CD4-positive, alpha-beta memory T cell (primary cell): Measurements from ENCODE around the gene WDR86. TPM values are rescaled to one million over a fixed set of nuclear protein-coding genes. Genes with fewer than 3 reads are reported as not detected.

ENCODE experiments used
- CTCF ChIA-PET: fragments of 350-600 bp; sonication (Branson Sonifier 250); formaldehyde crosslinking; loops from one replicate; lab custom pipeline; 2021; ENCODE audit warnings: inconsistent platforms; ENCODE audit not compliant: partially characterized antibody; lab: Charles Lee
- POLR2A ChIA-PET: fragments of 350-600 bp; sonication (Branson Sonifier 250); formaldehyde crosslinking; loops from one replicate; lab custom pipeline; 2021; ENCODE audit not compliant: partially characterized antibody; lab: Charles Lee
- DNase-seq, 5 donors: peaks; one replicate each; pipeline versions ENCODE4 v3.0.0 to v3.0.0-alpha.2; 2020 to 2022; ENCODE audit warnings: mixed read lengths in 1 of 5
- H3K27ac ChIP-seq: one replicate; pipeline ENCODE4 v1.7.0; 2013; ENCODE audit warnings: low read depth, low read length
- H3K27me3 ChIP-seq: 2 replicates; pipeline ENCODE4 v1.7.0; 2013; ENCODE audit warnings: mild to moderate bottlenecking, low read length, moderate library complexity; ENCODE audit not compliant: insufficient read depth
- H3K36me3 ChIP-seq: 2 replicates; pipeline ENCODE4 v1.7.0; 2013; ENCODE audit warnings: mild to moderate bottlenecking, low read length, moderate library complexity; ENCODE audit not compliant: insufficient read depth
- H3K4me1 ChIP-seq: 2 replicates; pipeline ENCODE4 v1.7.0; 2013; ENCODE audit warnings: mild to moderate bottlenecking, low read length, moderate library complexity; ENCODE audit not compliant: insufficient read depth
- H3K4me3 ChIP-seq, 2 donors: one replicate each; pipeline ENCODE4 v1.7.0; 2013; ENCODE audit warnings: low read length in 2 of 2, mild to moderate bottlenecking in 1 of 2
- H3K9me3 ChIP-seq, 2 donors: one replicate each; pipeline ENCODE4 v1.7.0; 2013; ENCODE audit warnings: low read length in 2 of 2, control low read depth in 1 of 2; ENCODE audit not compliant: control insufficient read depth in 1 of 2
- H3K27ac Mint-ChIP-seq, 7 donors: one replicate each; pipeline ENCODE4 v1.8.0; 2020 to 2021; ENCODE audit warnings: mixed read lengths in 7 of 7, mild to moderate bottlenecking in 6 of 7, inconsistent platforms in 3 of 7, moderate library complexity in 3 of 7
- H3K27me3 Mint-ChIP-seq, 2 donors: one replicate each; pipeline ENCODE4 v1.8.0; 2020 to 2021; ENCODE audit warnings: mixed read lengths in 2 of 2
- H3K36me3 Mint-ChIP-seq, 2 donors: one replicate each; pipeline ENCODE4 v1.8.0; 2020 to 2021; ENCODE audit warnings: mixed read lengths in 2 of 2, inconsistent platforms in 1 of 2, mild to moderate bottlenecking in 1 of 2
- H3K4me1 Mint-ChIP-seq, 4 donors: one replicate each; pipeline ENCODE4 v1.8.0; 2020 to 2021; ENCODE audit warnings: mixed read lengths in 4 of 4, mild to moderate bottlenecking in 1 of 4
- H3K4me3 Mint-ChIP-seq, 8 donors: one replicate each; pipeline ENCODE4 v1.8.0; 2020 to 2021; ENCODE audit warnings: mixed read lengths in 8 of 8, mild to moderate bottlenecking in 7 of 8, moderate library complexity in 6 of 8, inconsistent platforms in 3 of 8
- H3K9me3 Mint-ChIP-seq, 8 donors: one replicate each; pipeline ENCODE4 v1.8.0; 2020 to 2021; ENCODE audit warnings: mixed read lengths in 8 of 8, mild to moderate bottlenecking in 5 of 8, inconsistent platforms in 3 of 8, moderate library complexity in 1 of 8
- intact Hi-C: fragments of 100-400 bp; cut with micrococcal nuclease; formaldehyde crosslinking; loops from one replicate; pipeline ENCODE4 v1.15.1; 2023
- polyA plus RNA-seq, 2 donors: library from polyadenylated mRNA; unstranded; fragments of 300-500 nt; fragmentation: Illumina TruSeq; gene quantifications; one replicate each; pipeline ENCODE4 v1.2.3, GENCODE V29; 2021
- total RNA-seq, 2 experiments: library from RNA; stranded (reverse); gene quantifications; one replicate each; pipeline ENCODE4 v1.2.3, GENCODE V29; 2021

The WDR86 gene
- total and polyA plus RNA-seq, 4 experiments from 2014 or later: 7.0 to 14.4 (median 9.0) TPM

GRCh38 chr7:151440799-151441445, 31.1 kb upstream of the WDR86 start:
- Mint-ChIP-seq H3K4me1 (peaks cover 13 to 47% (median 23%) of the 10 kb centered on the region in 4 donors), H3K27ac (peak overlapping the region in 6 of 7 donors; percentile 42 to 93 (median 76)), H3K9me3 (no peaks in the 10 kb centered on the region), H3K36me3 (no peaks in the 10 kb centered on the region), H3K27me3 (no peaks in the 10 kb centered on the region), H3K4me3 (peak overlapping the region in 6 of 8 donors; percentile 59 to 76 (median 68))
- H3K36me3 ChIP-seq: no peaks in the 10 kb centered on the region
- DNase-seq: no peak
- CTCF ChIA-PET: interaction anchor here (1.0 to 15.3 kb wide), 4 partner anchors 8 to 125 kb away, joined by 3 to 398 read pairs (median 4); partner anchors contain the start of gene WDR86
- intact Hi-C loops: no loop called here
- no peaks in the 10 kb centered on the region for H3K27me3 ChIP-seq
- H3K4me3 ChIP-seq: no peak overlapping the region
- POLR2A ChIA-PET: interaction anchor here (0.8 to 4.3 kb wide), 12 partner anchors 8 to 102 kb away, joined by 3 to 22 read pairs (median 3); partner anchors contain the start of genes NUB1 and WDR86
- H3K9me3 ChIP-seq: no peaks in the 10 kb centered on the region
- no peak overlapping the region for H3K27ac ChIP-seq
- H3K4me1 ChIP-seq: peaks cover 31% of the 10 kb centered on the region

- ChIA-PET POLR2A (interaction anchor here (0.7 to 4.3 kb wide), 10 partner anchors 8 to 98 kb away, joined by 3 to 22 read pairs (median 4); partner anchors contain the start of genes NUB1 and WDR86), CTCF (interaction anchor here (1.0 to 15.3 kb wide), 4 partner anchors 8 to 124 kb away, joined by 3 to 398 read pairs (median 5); partner anchors contain the start of gene WDR86)
- Histone ChIP-seq H3K27ac (peak within 1 kb of the TSS; percentile 20), H3K4me1 (peaks cover 31% of the 10 kb centered on the region), H3K4me3 (peak within 1 kb of the TSS in 1 of 2 donors; percentile 28), H3K27me3 (no peaks in the 10 kb centered on the region), H3K36me3 (no peaks in the 10 kb centered on the region), H3K9me3 (no peaks in the 10 kb centered on the region)
- DNase-seq: peak in 2 of 5 donors; percentile 13 to 31
- H3K27me3 Mint-ChIP-seq: no peaks in the 10 kb centered on the region
- no peaks in the 10 kb centered on the region for H3K9me3 Mint-ChIP-seq
- peak within 1 kb of the TSS; percentile 59 to 79 (median 70) for H3K4me3 Mint-ChIP-seq
- H3K36me3 Mint-ChIP-seq: no peaks in the 10 kb centered on the region
- intact Hi-C loops: no loop called here
- peak within 1 kb of the TSS in 6 of 7 donors; percentile 42 to 93 (median 76) for H3K27ac Mint-ChIP-seq
- peaks cover 13 to 43% (median 23%) of the 10 kb centered on the region in 4 donors for H3K4me1 Mint-ChIP-seq
Measured at GRCh38 chr7:151439855-151440798, 30.3 kb upstream of the WDR86 start, which contains the start of gene CRYGN. TSS of gene CRYGN (minus strand) at chr7:151440141. CDS start at chr7:151439917, 224 bp downstream.

GRCh38 chr7:151438864-151439601, 29.2 kb upstream of the WDR86 start:
- ChIA-PET POLR2A (interaction anchor here (0.7 to 4.3 kb wide), 3 partner anchors 9 to 29 kb away, joined by 4 to 22 read pairs (median 4); partner anchors contain the start of gene WDR86), CTCF (interaction anchor here (0.9 to 15.3 kb wide), 4 partner anchors 9 to 71 kb away, joined by 3 to 398 read pairs (median 5); no protein-coding TSS in a partner anchor)
- no peak for DNase-seq

GRCh38 chr7:151437866-151438516, 28.2 kb upstream of the WDR86 start:
- no peak for DNase-seq
- no peak overlapping the region for H3K27ac Mint-ChIP-seq
- Histone ChIP-seq H3K27me3 (no peaks in the 10 kb centered on the region), H3K36me3 (no peaks in the 10 kb centered on the region), H3K9me3 (no peaks in the 10 kb centered on the region), H3K4me3 (no peak overlapping the region), H3K27ac (no peak overlapping the region), H3K4me1 (peaks cover 43% of the 10 kb centered on the region)
- no peak overlapping the region for H3K4me3 Mint-ChIP-seq
- POLR2A ChIA-PET: no interaction called here
- H3K4me1 Mint-ChIP-seq: peaks cover 17 to 53% (median 31%) of the 10 kb centered on the region in 4 donors
- no peaks in the 10 kb centered on the region for H3K36me3 Mint-ChIP-seq
- H3K27me3 Mint-ChIP-seq: no peaks in the 10 kb centered on the region
- CTCF ChIA-PET: interaction anchor here (0.9 to 3.1 kb wide), 4 partner anchors 10 to 70 kb away, joined by 3 to 18 read pairs (median 5); no protein-coding TSS in a partner anchor
- intact Hi-C loops: no loop called here
- no peaks in the 10 kb centered on the region for H3K9me3 Mint-ChIP-seq

More at GRCh38 chr7:151438864-151439601, 29.2 kb upstream of the WDR86 start:
- Mint-ChIP-seq H3K27ac (peak overlapping the region in 1 of 7 donors; percentile 48), H3K36me3 (no peaks in the 10 kb centered on the region), H3K4me1 (peaks cover 13 to 47% (median 28%) of the 10 kb centered on the region in 4 donors), H3K4me3 (peak overlapping the region in 5 of 8 donors; percentile 43 to 73 (median 65)), H3K9me3 (no peaks in the 10 kb centered on the region), H3K27me3 (no peaks in the 10 kb centered on the region)
- Histone ChIP-seq H3K9me3 (no peaks in the 10 kb centered on the region), H3K27ac (no peak overlapping the region), H3K27me3 (no peaks in the 10 kb centered on the region), H3K36me3 (no peaks in the 10 kb centered on the region), H3K4me1 (peaks cover 33% of the 10 kb centered on the region), H3K4me3 (peak overlapping the region in 1 of 2 donors; percentile 28)
- intact Hi-C loops: no loop called here

GRCh38 chr7:151437159-151437553, 27.3 kb upstream of the WDR86 start:
- POLR2A ChIA-PET: no interaction called here
- H3K27me3 ChIP-seq: no peaks in the 10 kb centered on the region
- no peak overlapping the region for H3K27ac ChIP-seq
- intact Hi-C loops: no loop called here
- Mint-ChIP-seq H3K27me3 (no peaks in the 10 kb centered on the region), H3K36me3 (no peaks in the 10 kb centered on the region), H3K4me3 (no peak overlapping the region), H3K9me3 (no peaks in the 10 kb centered on the region), H3K4me1 (peaks cover 19 to 54% (median 32%) of the 10 kb centered on the region in 4 donors), H3K27ac (peak overlapping the region in 2 of 7 donors; percentile 16 to 46)
- H3K4me3 ChIP-seq: no peak overlapping the region
- no peaks in the 10 kb centered on the region for H3K36me3 ChIP-seq
- no peak for DNase-seq
- H3K4me1 ChIP-seq: peaks cover 52% of the 10 kb centered on the region
- CTCF ChIA-PET: interaction anchor here (0.8 to 3.1 kb wide), 3 partner anchors 9 to 69 kb away, joined by 4 to 18 read pairs (median 5); no protein-coding TSS in a partner anchor
- H3K9me3 ChIP-seq: no peaks in the 10 kb centered on the region
